ENCODE results near the gene SRRM2.

DNA sequence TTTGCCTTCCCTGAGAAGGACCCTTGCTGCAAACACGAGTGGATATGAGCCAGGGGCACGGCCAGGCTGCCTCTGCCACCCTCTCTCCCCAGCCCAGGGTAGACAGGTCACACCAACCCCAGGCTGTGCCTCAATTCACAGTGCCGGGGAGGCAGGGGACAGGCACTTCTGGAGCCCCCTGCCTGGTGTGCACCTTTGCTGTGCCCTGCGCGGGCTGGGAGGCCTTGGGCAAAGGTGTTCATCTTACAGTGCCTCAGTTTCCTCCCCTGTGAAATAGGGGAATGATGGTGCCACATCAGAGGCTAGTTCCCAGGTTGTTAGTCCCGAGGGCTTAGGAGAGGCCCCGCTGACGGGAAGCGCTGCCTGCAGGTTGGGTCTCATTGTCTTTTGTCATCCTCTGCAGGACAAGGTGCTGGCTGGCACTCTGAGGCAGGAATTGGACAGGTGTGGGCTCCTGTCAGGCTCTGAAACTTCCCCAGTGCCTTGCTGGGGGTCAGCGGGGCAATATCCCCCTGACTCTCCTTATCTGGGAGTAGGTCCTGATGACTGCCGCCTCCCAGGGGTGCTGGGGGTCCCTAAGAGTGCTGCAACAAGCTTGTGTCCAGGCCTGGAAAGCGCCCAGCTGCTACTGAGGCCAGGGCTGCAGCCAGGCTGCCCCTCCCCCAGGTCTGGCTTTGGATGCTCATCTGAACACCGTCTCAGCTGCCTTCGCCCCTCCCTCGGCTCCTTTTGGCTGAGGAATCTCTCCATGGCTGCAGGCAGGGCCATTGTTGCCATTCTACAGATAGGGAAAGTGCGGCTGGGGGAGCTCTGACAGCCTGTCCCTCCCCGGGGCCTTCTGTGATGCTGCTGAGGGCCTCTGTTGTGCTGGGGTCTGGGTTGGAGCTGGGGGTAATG lies 67.7 kb downstream of the SRRM2 start:
- TF ChIP-seq, protein P1, sequence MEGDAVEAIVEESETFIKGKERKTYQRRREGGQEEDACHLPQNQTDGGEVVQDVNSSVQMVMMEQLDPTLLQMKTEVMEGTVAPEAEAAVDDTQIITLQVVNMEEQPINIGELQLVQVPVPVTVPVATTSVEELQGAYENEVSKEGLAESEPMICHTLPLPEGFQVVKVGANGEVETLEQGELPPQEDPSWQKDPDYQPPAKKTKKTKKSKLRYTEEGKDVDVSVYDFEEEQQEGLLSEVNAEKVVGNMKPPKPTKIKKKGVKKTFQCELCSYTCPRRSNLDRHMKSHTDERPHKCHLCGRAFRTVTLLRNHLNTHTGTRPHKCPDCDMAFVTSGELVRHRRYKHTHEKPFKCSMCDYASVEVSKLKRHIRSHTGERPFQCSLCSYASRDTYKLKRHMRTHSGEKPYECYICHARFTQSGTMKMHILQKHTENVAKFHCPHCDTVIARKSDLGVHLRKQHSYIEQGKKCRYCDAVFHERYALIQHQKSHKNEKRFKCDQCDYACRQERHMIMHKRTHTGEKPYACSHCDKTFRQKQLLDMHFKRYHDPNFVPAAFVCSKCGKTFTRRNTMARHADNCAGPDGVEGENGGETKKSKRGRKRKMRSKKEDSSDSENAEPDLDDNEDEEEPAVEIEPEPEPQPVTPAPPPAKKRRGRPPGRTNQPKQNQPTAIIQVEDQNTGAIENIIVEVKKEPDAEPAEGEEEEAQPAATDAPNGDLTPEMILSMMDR (optimal IDR thresholded peaks at IDR 0.05 in 1 of 3, IDR thresholded peaks at IDR 0.05 in 1 of 3, conservative IDR thresholded peaks at IDR 0.05 in 1 of 3; ENCODE audit: extremely low read depth in 1 of 3, insufficient read depth in 2 of 3, low read length in 3 of 3) = no peak
- TF ChIP-seq EZH2 (IDR thresholded peaks at IDR 0.05; ENCODE audit: low read length) = no peak

All from keratinocyte (primary cell).